Activated CD8-positive, alpha-beta memory T cell treated with anti-CD3 and anti-CD28 coated beads for 36 hours (primary cell): ENCODE results near the gene RAMP2. TPM values are rescaled to one million over a fixed set of nuclear protein-coding genes. Genes with fewer than 3 reads are reported as not detected.

ENCODE experiments used
- CTCF ChIA-PET: fragments of 350-600 bp; sonication (Branson Sonifier 250); formaldehyde crosslinking; loops from one replicate; lab custom pipeline; 2021; ENCODE audit warnings: antibody characterized with exemption; lab: Charles Lee
- POLR2A ChIA-PET: fragments of 350-600 bp; sonication (Branson Sonifier 250); formaldehyde crosslinking; loops from one replicate; lab custom pipeline; 2021; ENCODE audit warnings: antibody characterized with exemption; lab: Charles Lee
- total RNA-seq, 2 experiments: library from RNA; stranded (reverse); gene quantifications; one replicate each; pipeline ENCODE4 v1.2.3, GENCODE V29; 2021

Gene RAMP2
- total RNA-seq, 2 experiments from 2014 or later = not detected

DNA sequence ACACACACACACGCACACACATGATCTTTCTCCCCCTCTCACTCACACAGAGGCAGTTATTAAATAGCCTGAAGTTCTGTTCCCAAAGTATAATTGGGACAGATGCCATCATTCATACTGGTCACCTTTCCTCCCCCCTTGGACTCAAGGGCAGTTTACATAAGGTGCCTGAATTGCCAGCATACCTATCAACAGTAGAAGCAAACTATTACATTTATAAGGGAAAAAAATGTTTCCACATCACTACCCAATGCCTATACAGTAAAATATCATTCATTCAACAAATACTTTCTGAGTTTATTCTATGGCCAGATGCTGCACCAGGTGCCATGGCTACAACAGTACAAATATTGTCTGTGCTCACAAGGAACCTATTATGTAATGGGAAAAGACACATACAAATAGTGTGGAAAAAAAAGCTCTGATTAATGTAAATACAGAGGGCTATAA lies 43.9 kb downstream of the RAMP2 start:
- ChIA-PET CTCF (no interaction called here), POLR2A (no interaction called here)

DNA sequence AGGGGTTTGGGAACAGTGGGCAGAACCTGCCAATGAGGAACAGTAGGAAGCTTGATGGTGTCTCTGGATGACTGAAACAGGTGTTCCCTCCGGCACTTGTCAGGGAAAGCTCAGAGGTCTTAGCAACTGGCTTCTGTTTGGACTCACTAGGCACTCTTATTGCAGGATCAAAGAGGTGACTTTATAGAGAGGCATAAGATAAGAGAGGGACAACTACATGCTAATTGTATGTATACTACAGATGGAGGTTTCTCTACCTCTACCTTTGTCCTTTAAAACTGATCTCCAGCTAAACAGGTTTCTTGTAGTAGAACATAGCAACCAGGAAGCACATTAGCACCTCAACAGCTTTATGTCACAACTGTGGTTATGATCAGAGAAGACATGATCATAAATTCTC lies 45.2 kb downstream of the RAMP2 start:
- POLR2A ChIA-PET = interaction anchor here (0.7 kb wide), 1 partner anchor 296 kb away, joined by 5 read pairs; no protein-coding TSS in a partner anchor
- CTCF ChIA-PET = interaction anchor here (0.6 to 0.7 kb wide), 2 partner anchors 9 to 165 kb away, joined by 3 read pairs; no protein-coding TSS in a partner anchor

- ChIA-PET CTCF (no interaction called here), POLR2A (no interaction called here)
These were observed 48.2 kb downstream of the RAMP2 start for GRCh38 chr17:42809250-42809649.

Other genes with a start within 250 kb of the RAMP2 start
- 10 to 100 TPM; 15.0 to 17.6 TPM for gene NAGLU, start 225.0 kb upstream of the RAMP2 start, total RNA-seq
- gene HSD17B1, start 208.3 kb upstream of the RAMP2 start, total RNA-seq = under 1 TPM; 0.19 to 0.29 TPM
- 100 to 1,000 TPM; 118 to 120 TPM for gene COASY, start 199.1 kb upstream of the RAMP2 start, total RNA-seq
- gene MLX, start 194.1 kb upstream of the RAMP2 start, total RNA-seq = 10 to 100 TPM; 59.9 to 66.2 TPM
- 10 to 100 TPM; 37.0 to 42.1 TPM for gene PSMC3IP, start 183.5 kb upstream of the RAMP2 start, total RNA-seq
- 10 to 100 TPM; 29.6 to 30.2 TPM for gene RETREG3, start 151.9 kb upstream of the RAMP2 start, total RNA-seq
- gene TUBG1, start 151.5 kb upstream of the RAMP2 start, total RNA-seq = 100 to 1,000 TPM; 118 to 123 TPM
- gene TUBG2, start 101.9 kb upstream of the RAMP2 start, total RNA-seq = 10 to 100 TPM; 11.4 to 12.9 TPM
- gene PLEKHH3, start 84.2 kb upstream of the RAMP2 start, total RNA-seq = 1 to 10 TPM; 1.0 to 1.4 TPM
- gene CCR10, start 79.4 kb upstream of the RAMP2 start, total RNA-seq = under 1 TPM; 0.10 to 0.38 TPM
- gene CNTNAP1, start 78.7 kb upstream of the RAMP2 start, total RNA-seq = 1 to 10 TPM; 2.9 to 3.8 TPM
- gene EZH1, start 16.2 kb upstream of the RAMP2 start, total RNA-seq = 10 to 100 TPM; 27.2 to 29.2 TPM
- 10 to 100 TPM; 95.2 to 96.5 TPM for gene VPS25, start 12.2 kb downstream of the RAMP2 start, total RNA-seq
- gene WNK4, start 19.4 kb downstream of the RAMP2 start, total RNA-seq = under 1 TPM; 0.23 to 0.38 TPM
- gene COA3, start 37.5 kb downstream of the RAMP2 start, total RNA-seq = 10 to 100 TPM; 54.0 to 56.7 TPM
- not detected for gene CNTD1, start 37.6 kb downstream of the RAMP2 start, total RNA-seq
- gene BECN1, start 63.1 kb downstream of the RAMP2 start, total RNA-seq = 10 to 100 TPM; 86.2 to 88.3 TPM
- gene PSME3, start 72.2 kb downstream of the RAMP2 start, total RNA-seq = 100 to 1,000 TPM; 226 to 244 TPM
- 1 to 10 TPM; 2.4 to 2.6 TPM for gene AOC2, start 83.4 kb downstream of the RAMP2 start, total RNA-seq
- 1 to 10 TPM; 1.0 TPM for gene AOC3, start 90.0 kb downstream of the RAMP2 start, total RNA-seq
- gene G6PC1, start 139.6 kb downstream of the RAMP2 start, total RNA-seq = not detected
- 10 to 100 TPM; 88.5 to 95.4 TPM for gene AARSD1, start 203.2 kb downstream of the RAMP2 start, total RNA-seq
- under 1 TPM; 0.63 to 0.80 TPM for gene PTGES3L, start 218.9 kb downstream of the RAMP2 start, total RNA-seq
- gene RUNDC1, start 219.3 kb downstream of the RAMP2 start, total RNA-seq = 10 to 100 TPM; 14.4 to 14.9 TPM
- 1,000 to 10,000 TPM; 1,386 to 1,409 TPM for gene RPL27, start 237.2 kb downstream of the RAMP2 start, total RNA-seq
- 10 to 100 TPM; 19.0 to 21.9 TPM for gene IFI35, start 245.6 kb downstream of the RAMP2 start, total RNA-seq